CD4-positive, alpha-beta memory T cell (primary cell): Measurements from ENCODE around the gene NRM. TPM values are rescaled to one million over a fixed set of nuclear protein-coding genes. Genes with fewer than 3 reads are reported as not detected.
A peak's percentile ranks its signal among the peaks of the same experiment; 100 is the strongest.

ENCODE experiments used
- CTCF ChIA-PET: fragments of 350-600 bp; sonication (Branson Sonifier 250); formaldehyde crosslinking; loops from one replicate; lab custom pipeline; 2021; ENCODE audit warnings: inconsistent platforms; ENCODE audit not compliant: partially characterized antibody; lab: Charles Lee
- POLR2A ChIA-PET: fragments of 350-600 bp; sonication (Branson Sonifier 250); formaldehyde crosslinking; loops from one replicate; lab custom pipeline; 2021; ENCODE audit not compliant: partially characterized antibody; lab: Charles Lee
- DNase-seq, 5 donors: peaks; one replicate each; pipeline versions ENCODE4 v3.0.0 to v3.0.0-alpha.2; 2020 to 2022; ENCODE audit warnings: mixed read lengths in 1 of 5
- H3K27ac ChIP-seq: one replicate; pipeline ENCODE4 v1.7.0; 2013; ENCODE audit warnings: low read depth, low read length
- H3K27me3 ChIP-seq: 2 replicates; pipeline ENCODE4 v1.7.0; 2013; ENCODE audit warnings: mild to moderate bottlenecking, low read length, moderate library complexity; ENCODE audit not compliant: insufficient read depth
- H3K36me3 ChIP-seq: 2 replicates; pipeline ENCODE4 v1.7.0; 2013; ENCODE audit warnings: mild to moderate bottlenecking, low read length, moderate library complexity; ENCODE audit not compliant: insufficient read depth
- H3K4me1 ChIP-seq: 2 replicates; pipeline ENCODE4 v1.7.0; 2013; ENCODE audit warnings: mild to moderate bottlenecking, low read length, moderate library complexity; ENCODE audit not compliant: insufficient read depth
- H3K4me3 ChIP-seq, 2 donors: one replicate each; pipeline ENCODE4 v1.7.0; 2013; ENCODE audit warnings: low read length in 2 of 2, mild to moderate bottlenecking in 1 of 2
- H3K9me3 ChIP-seq, 2 donors: one replicate each; pipeline ENCODE4 v1.7.0; 2013; ENCODE audit warnings: low read length in 2 of 2, control low read depth in 1 of 2; ENCODE audit not compliant: control insufficient read depth in 1 of 2
- H3K27ac Mint-ChIP-seq, 7 donors: one replicate each; pipeline ENCODE4 v1.8.0; 2020 to 2021; ENCODE audit warnings: mixed read lengths in 7 of 7, mild to moderate bottlenecking in 6 of 7, inconsistent platforms in 3 of 7, moderate library complexity in 3 of 7
- H3K27me3 Mint-ChIP-seq, 2 donors: one replicate each; pipeline ENCODE4 v1.8.0; 2020 to 2021; ENCODE audit warnings: mixed read lengths in 2 of 2
- H3K36me3 Mint-ChIP-seq, 2 donors: one replicate each; pipeline ENCODE4 v1.8.0; 2020 to 2021; ENCODE audit warnings: mixed read lengths in 2 of 2, inconsistent platforms in 1 of 2, mild to moderate bottlenecking in 1 of 2
- H3K4me1 Mint-ChIP-seq, 4 donors: one replicate each; pipeline ENCODE4 v1.8.0; 2020 to 2021; ENCODE audit warnings: mixed read lengths in 4 of 4, mild to moderate bottlenecking in 1 of 4
- H3K4me3 Mint-ChIP-seq, 8 donors: one replicate each; pipeline ENCODE4 v1.8.0; 2020 to 2021; ENCODE audit warnings: mixed read lengths in 8 of 8, mild to moderate bottlenecking in 7 of 8, moderate library complexity in 6 of 8, inconsistent platforms in 3 of 8
- H3K9me3 Mint-ChIP-seq, 8 donors: one replicate each; pipeline ENCODE4 v1.8.0; 2020 to 2021; ENCODE audit warnings: mixed read lengths in 8 of 8, mild to moderate bottlenecking in 5 of 8, inconsistent platforms in 3 of 8, moderate library complexity in 1 of 8
- intact Hi-C: fragments of 100-400 bp; cut with micrococcal nuclease; formaldehyde crosslinking; loops from one replicate; pipeline ENCODE4 v1.15.1; 2023
- polyA plus RNA-seq, 2 donors: library from polyadenylated mRNA; unstranded; fragments of 300-500 nt; fragmentation: Illumina TruSeq; gene quantifications; one replicate each; pipeline ENCODE4 v1.2.3, GENCODE V29; 2021
- total RNA-seq, 2 experiments: library from RNA; stranded (reverse); gene quantifications; one replicate each; pipeline ENCODE4 v1.2.3, GENCODE V29; 2021

NRM gene
- 1 to 10 TPM; 6.4 to 6.6 TPM for total RNA-seq
- 10 to 100 TPM in 1 of 2 donors, 1 to 10 TPM in 1; 9.1 to 15.8 TPM for polyA plus RNA-seq

GRCh38 chr6:30690403-30691207 is at the start of gene NRM:
NRM (minus strand) TSS chr6:30690984; CDS start chr6:30690974, 10 bp downstream.
- peak in 4 of 5 donors; percentile 49 to 59 (median 53) for DNase-seq
- no peaks in the 10 kb centered on the region for H3K9me3 ChIP-seq
- H3K4me1 ChIP-seq: peaks cover 40% of the 10 kb centered on the region
- H3K27me3 Mint-ChIP-seq: no peaks in the 10 kb centered on the region
- peak within 1 kb of the TSS; percentile 85 to 93 (median 90) for H3K4me3 Mint-ChIP-seq
- ChIA-PET POLR2A (interaction anchor here (4.7 to 47.0 kb wide), 3 partner anchors 5 to 76 kb away, joined by 27 to 1474 read pairs (median 1474); partner anchors contain the start of genes DHX16, MDC1, NRM and PPP1R18), CTCF (interaction anchor here (0.8 to 3.7 kb wide), 5 partner anchors 12 to 40 kb away, joined by 3 to 26 read pairs (median 12); no protein-coding TSS in a partner anchor)
- peak within 1 kb of the TSS; percentile 83 to 96 (median 93) for H3K27ac Mint-ChIP-seq
- H3K36me3 Mint-ChIP-seq: peaks cover 0 to 18% of the 10 kb centered on the region in 2 donors
- H3K27ac ChIP-seq: peak within 1 kb of the TSS; percentile 46
- no peaks in the 10 kb centered on the region for H3K9me3 Mint-ChIP-seq
- H3K4me3 ChIP-seq: peak within 1 kb of the TSS; percentile 68 to 76
- intact Hi-C loops: loop anchor here (1.0 kb wide), 1 partner anchor 8 kb away; no protein-coding TSS in a partner anchor
- H3K36me3 ChIP-seq: no peaks in the 10 kb centered on the region
- peaks cover 36 to 52% (median 41%) of the 10 kb centered on the region in 4 donors for H3K4me1 Mint-ChIP-seq
- H3K27me3 ChIP-seq: no peaks in the 10 kb centered on the region

- H3K9me3 Mint-ChIP-seq: no peaks in the 10 kb centered on the region
- no peak overlapping the region for H3K4me3 ChIP-seq
- no peaks in the 10 kb centered on the region for H3K9me3 ChIP-seq
- peaks cover 74% of the 10 kb centered on the region for H3K4me1 ChIP-seq
- no peaks in the 10 kb centered on the region for H3K27me3 Mint-ChIP-seq
- H3K36me3 ChIP-seq: peaks cover 22% of the 10 kb centered on the region
- H3K27ac ChIP-seq: no peak overlapping the region
- CTCF ChIA-PET: interaction anchor here (0.8 to 4.0 kb wide), 3 partner anchors 10 to 197 kb away, joined by 3 to 27 read pairs (median 3); no protein-coding TSS in a partner anchor
- peaks cover 56 to 90% (median 74%) of the 10 kb centered on the region in 4 donors for H3K4me1 Mint-ChIP-seq
- peak overlapping the region in 6 of 8 donors; percentile 21 to 91 (median 44) for H3K4me3 Mint-ChIP-seq
- no peaks in the 10 kb centered on the region for H3K27me3 ChIP-seq
- DNase-seq: no peak
- peak overlapping the region in 3 of 7 donors; percentile 32 to 76 (median 75) for H3K27ac Mint-ChIP-seq
- intact Hi-C loops: loop anchor here (5.0 kb wide), 1 partner anchor 72 kb away; no protein-coding TSS in a partner anchor
- POLR2A ChIA-PET: no interaction called here
- peaks cover 31 to 38% of the 10 kb centered on the region in 2 donors for H3K36me3 Mint-ChIP-seq
Observed at GRCh38 chr6:30740540-30740870, 49.7 kb upstream of the NRM start.

- H3K27ac Mint-ChIP-seq: peak overlapping the region in 3 of 7 donors; percentile 14 to 64 (median 50)
- H3K4me1 Mint-ChIP-seq: peaks cover 55 to 83% (median 69%) of the 10 kb centered on the region in 4 donors
- peaks cover 36 to 44% of the 10 kb centered on the region in 2 donors for H3K36me3 Mint-ChIP-seq
- CTCF ChIA-PET: interaction anchor here (0.8 to 23.1 kb wide), 12 partner anchors 8 to 348 kb away, joined by 3 to 865 read pairs (median 8); partner anchors contain the start of genes DHX16 and TUBB
- intact Hi-C loops: loop anchor here (10.0 kb wide), 1 partner anchor 284 kb away; no protein-coding TSS in a partner anchor
- Histone ChIP-seq H3K9me3 (no peaks in the 10 kb centered on the region), H3K4me3 (no peak overlapping the region), H3K4me1 (peaks cover 72% of the 10 kb centered on the region), H3K27ac (no peak overlapping the region), H3K27me3 (no peaks in the 10 kb centered on the region), H3K36me3 (peaks cover 22% of the 10 kb centered on the region)
- no peaks in the 10 kb centered on the region for H3K9me3 Mint-ChIP-seq
- peak overlapping the region in 2 of 8 donors; percentile 53 to 66 for H3K4me3 Mint-ChIP-seq
- H3K27me3 Mint-ChIP-seq: no peaks in the 10 kb centered on the region
- no peak for DNase-seq
- POLR2A ChIA-PET: interaction anchor here (0.9 to 6.8 kb wide), 9 partner anchors 15 to 197 kb away, joined by 3 to 61 read pairs (median 4); partner anchors contain the start of genes DDR1, MDC1, MRPS18B and PPP1R10
Observed at GRCh38 chr6:30738532-30738931, 47.7 kb upstream of the NRM start.

- Mint-ChIP-seq H3K27ac (peak overlapping the region in 6 of 7 donors; percentile 43 to 94 (median 82)), H3K36me3 (peaks cover 34 to 35% of the 10 kb centered on the region in 2 donors), H3K9me3 (no peaks in the 10 kb centered on the region), H3K4me1 (peaks cover 41 to 79% (median 58%) of the 10 kb centered on the region in 4 donors), H3K4me3 (peak overlapping the region; percentile 52 to 89 (median 82)), H3K27me3 (no peaks in the 10 kb centered on the region)
- Histone ChIP-seq H3K9me3 (no peaks in the 10 kb centered on the region), H3K4me1 (peaks cover 58% of the 10 kb centered on the region), H3K27ac (no peak overlapping the region), H3K27me3 (no peaks in the 10 kb centered on the region), H3K36me3 (peaks cover 22% of the 10 kb centered on the region), H3K4me3 (no peak overlapping the region)
- no peak for DNase-seq
- intact Hi-C loops: loop anchor here (10.0 kb wide), 1 partner anchor 281 kb away; no protein-coding TSS in a partner anchor
- ChIA-PET POLR2A (interaction anchor here (0.6 to 6.8 kb wide), 6 partner anchors 12 to 523 kb away, joined by 3 to 61 read pairs (median 4); partner anchors contain the start of genes GTF2H4, MDC1, TRIM26 and TUBB), CTCF (interaction anchor here (0.6 to 23.1 kb wide), 10 partner anchors 9 to 1379 kb away, joined by 3 to 865 read pairs (median 4); partner anchors contain the start of genes DHX16 and TUBB)
Observed at GRCh38 chr6:30735668-30736314, 45.0 kb upstream of the NRM start.

- Histone ChIP-seq H3K27ac (no peak overlapping the region), H3K9me3 (no peaks in the 10 kb centered on the region), H3K36me3 (peaks cover 25% of the 10 kb centered on the region), H3K27me3 (no peaks in the 10 kb centered on the region), H3K4me3 (no peak overlapping the region), H3K4me1 (peaks cover 37% of the 10 kb centered on the region)
- Mint-ChIP-seq H3K36me3 (peaks cover 18 to 29% of the 10 kb centered on the region in 2 donors), H3K4me3 (no peak overlapping the region), H3K27ac (no peak overlapping the region), H3K27me3 (no peaks in the 10 kb centered on the region), H3K9me3 (no peaks in the 10 kb centered on the region), H3K4me1 (peaks cover 26 to 54% (median 41%) of the 10 kb centered on the region in 4 donors)
- intact Hi-C loops: loop anchor here (10.0 kb wide), 1 partner anchor 278 kb away; no protein-coding TSS in a partner anchor
- DNase-seq: no peak
- POLR2A ChIA-PET: interaction anchor here (1.0 to 47.0 kb wide), 8 partner anchors 9 to 191 kb away, joined by 3 to 1474 read pairs (median 15); partner anchors contain the start of genes DHX16, FLOT1, IER3 and NRM
- CTCF ChIA-PET: interaction anchor here (1.5 to 23.1 kb wide), 14 partner anchors 11 to 354 kb away, joined by 3 to 865 read pairs (median 13); partner anchors contain the start of genes DDR1, DHX16 and TUBB
Observed at GRCh38 chr6:30732237-30732943, 41.6 kb upstream of the NRM start.
